ENCODE data around the gene GBF1. TPM values are rescaled to one million over a fixed set of nuclear protein-coding genes. Genes with fewer than 3 reads are reported as not detected.
"Not testable (repeated sequence)": the region's sequence is repeated elsewhere in the genome, so short reads cannot be mapped to it uniquely, and the experiment has no call there.

Gene GBF1
- total RNA-seq, 1 experiment from 2014 or later: 54.7 TPM

DNA sequence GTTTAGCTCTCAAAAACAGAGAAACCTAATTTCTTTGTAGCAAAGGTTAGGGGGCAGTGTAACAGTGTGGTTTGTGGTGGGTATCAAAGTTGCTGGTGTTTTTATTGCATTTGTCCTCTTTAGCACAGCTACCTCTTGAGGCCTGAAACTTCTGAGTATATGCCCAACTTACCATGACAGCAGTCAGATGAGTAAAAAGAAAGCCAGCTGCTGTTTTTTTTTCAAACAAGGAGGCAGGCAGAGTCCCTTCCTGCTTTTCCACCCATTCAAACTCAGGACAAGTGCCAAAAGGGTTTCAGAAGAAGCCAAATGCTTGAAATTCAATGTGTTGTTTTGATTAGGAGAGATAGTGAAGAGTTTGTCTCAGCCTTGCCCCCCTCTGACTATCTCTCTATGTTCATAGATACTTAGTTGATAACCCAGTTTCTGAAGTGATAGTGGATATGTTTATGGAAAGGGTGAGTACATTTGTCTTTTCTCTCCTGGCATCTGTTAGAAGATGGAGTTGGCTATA lies 23.1 kb downstream of the GBF1 start:
- DNase-seq (ENCODE audit: low read depth): no peak

DNA sequence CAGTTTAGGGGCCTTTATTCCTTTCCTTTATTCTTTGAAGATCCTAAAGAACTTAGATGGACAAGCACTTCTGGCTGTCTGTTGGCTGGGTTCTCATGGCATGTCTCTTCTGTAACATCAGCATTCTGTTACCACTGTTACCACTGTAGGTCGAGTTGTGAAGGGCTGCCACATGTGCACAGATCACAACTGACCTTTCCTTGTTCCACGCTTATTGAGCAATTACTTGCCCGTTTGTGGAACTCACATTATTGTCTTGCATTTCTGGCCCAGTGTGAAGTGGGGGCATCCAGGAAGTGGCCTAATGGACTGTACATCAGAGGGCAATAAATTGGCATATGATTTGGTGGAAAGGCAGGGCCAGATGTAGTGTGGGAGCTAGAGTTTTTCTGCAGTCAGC lies 23.7 kb downstream of the GBF1 start:
- DNase-seq (ENCODE audit: low read depth): no peak

DNA sequence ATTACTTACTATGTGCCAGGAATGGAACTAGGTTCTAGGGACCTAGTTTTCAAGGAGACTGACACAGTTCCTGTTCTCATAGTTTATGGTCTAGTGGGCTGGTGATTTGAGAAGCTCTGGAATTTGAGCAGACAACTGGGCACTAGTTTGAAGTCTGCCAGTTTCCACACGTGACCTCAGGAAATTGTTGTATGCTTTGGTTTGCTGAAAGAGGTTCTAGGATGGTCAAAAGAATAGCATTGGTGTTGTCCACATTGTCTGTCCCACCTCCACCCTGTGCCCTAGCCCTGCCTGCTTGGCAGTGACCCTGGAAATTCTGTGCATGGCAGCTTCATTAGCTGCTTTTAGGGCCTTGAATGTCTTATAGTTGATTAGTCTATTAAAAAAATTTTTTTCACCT lies 28.7 kb downstream of the GBF1 start:
- DNase-seq (ENCODE audit: low read depth): peak; percentile 37

DNA sequence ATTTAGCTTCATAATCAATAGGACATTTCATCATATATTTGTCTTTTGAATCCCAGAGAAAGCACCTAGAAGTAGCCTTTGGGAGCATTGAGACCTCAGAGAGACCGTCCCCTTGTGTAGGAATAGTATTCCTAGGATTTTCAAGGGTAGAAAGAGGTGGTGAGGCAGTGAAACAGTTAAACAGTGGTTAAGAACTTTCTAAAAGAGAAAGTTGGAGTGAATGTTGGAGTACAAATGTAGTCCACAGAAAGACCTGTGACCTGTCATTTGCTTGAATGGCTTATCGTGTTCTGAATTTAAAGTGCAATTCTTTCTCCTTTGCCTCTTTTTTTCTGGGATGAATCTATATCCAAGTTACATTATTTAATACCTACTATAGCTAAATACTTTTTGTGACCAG lies 30.0 kb downstream of the GBF1 start:
- DNase-seq (ENCODE audit: low read depth): no peak

DNA sequence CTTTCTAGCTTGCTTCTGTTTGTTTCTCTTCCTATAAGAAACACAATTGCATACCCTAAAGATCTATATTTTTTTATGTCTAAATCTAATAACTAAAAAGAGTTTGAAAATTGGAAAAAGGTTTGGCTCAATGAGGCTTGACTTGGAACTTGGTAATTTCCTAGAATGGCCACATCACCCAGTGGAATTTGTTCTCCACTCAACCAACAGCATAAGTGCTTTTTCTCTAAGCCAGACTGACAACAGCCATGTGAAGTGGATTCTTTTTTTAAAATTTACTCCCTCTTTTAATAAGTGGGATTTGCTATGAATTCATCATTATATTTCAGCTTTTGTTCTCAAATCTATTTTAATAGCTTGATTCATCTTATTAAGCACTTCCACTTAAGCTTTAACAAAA lies 33.8 kb downstream of the GBF1 start:
- DNase-seq (ENCODE audit: low read depth): no peak

DNA sequence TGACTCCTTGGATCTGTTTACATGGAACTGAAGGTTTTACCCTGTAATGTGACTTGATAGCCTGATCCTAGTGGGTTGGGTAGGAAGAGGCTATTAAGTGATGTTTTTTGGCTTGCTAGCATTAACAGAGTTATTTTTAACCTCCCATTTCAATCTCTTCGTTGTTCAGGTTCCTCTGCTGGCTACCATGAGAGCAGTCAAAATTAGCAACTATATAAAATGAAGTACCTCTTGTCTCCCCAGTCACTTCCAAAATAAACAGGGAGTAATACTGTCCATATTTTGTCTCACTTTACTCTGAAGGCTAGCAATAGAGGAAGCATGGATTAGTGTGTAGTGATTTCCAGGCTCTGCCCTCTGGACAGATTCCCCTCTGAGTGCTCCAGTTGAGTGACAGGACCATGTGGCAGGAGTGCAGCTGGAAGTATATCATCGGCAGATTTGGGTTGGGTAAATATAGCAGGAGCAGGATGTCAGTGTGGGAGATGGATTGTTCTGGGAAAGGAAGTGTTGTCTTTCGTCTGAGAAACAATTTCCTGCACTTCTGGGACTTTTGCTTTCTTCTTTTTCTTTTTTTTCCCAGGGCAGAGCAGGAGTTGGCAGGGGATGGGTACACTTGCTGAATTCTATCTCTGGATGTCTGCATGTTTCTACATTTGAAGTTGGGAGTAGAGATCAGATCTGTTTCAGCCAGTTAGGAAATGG lies 35.2 kb downstream of the GBF1 start:
- DNase-seq (ENCODE audit: low read depth): no peak

DNA sequence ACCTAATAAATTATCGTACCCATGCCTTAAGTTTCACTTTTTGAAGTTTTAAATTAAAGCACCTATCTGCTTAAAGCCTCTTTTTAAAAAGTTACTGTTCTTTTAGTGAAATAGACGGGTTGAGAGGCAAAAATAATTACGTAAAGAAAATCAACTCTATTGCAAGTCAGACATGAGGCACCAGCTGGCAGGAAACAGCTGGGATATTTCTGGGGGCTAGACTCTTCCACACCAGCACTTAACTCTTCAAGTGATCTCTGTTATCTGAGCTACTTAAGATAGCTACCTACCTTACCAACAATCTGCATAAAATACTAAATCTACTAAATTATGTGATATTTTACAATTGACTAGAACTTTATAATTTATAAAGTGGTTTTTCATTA lies 35.8 kb downstream of the GBF1 start:
- no peak for DNase-seq (ENCODE audit: low read depth)

DNA sequence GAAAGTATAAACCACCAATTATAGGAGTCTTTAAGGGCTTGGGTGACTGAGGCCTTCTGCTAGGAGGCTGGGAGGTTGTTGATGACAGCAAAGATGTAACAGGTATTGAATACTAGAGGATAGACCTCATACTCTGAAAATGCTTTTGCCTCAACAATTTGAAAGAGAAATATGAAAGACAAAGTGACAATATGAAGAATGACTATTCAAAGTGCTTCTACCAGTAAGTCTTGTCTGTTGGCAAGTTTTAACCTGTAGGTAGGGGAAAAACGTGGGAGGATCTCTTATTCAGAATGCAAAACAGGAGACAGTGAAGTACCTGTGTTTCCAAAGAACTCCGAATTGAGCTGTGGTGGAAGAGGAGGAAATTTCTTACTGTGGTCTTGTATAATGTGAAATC lies 38.2 kb downstream of the GBF1 start:
- no peak for DNase-seq (ENCODE audit: low read depth)

DNA sequence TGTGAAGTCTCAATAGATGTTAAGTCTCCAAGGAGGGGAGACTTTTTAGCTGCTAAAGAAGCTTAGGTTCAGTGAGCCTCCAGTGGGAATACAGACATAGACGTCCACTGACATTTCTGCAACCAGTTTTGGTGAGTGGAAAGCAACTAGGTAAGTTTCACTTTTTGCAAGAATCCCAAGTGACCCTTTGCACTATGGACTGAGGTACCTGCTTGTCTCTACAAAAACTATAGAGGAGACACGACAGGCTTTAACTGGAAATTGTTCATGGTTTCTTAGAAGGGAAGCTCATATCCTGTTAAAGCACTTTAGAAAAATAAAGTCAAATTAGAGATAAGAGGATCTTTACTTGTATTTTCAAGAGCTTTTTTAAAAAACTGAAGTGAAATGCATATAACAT lies 38.6 kb downstream of the GBF1 start:
- no peak for DNase-seq (ENCODE audit: low read depth)

DNA sequence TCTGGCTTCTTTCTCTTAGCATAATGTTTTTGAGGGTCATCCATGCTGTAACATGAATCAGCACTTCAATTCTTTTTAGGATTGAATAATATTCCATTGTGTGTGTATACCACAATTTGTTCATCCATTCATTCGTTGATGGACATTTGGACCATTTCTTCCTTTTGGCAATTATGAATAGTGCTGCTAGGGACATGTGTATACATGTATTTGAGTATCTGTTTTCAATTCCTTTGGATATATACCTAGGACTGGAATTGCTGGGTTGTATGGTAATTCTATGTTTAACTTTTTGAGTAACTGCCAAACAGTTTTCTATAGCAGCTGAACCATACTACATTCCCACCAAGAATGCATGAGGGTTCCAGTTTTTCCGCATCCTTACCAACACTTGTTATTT lies 39.2 kb downstream of the GBF1 start:
- no peak for DNase-seq (ENCODE audit: low read depth)

DNA sequence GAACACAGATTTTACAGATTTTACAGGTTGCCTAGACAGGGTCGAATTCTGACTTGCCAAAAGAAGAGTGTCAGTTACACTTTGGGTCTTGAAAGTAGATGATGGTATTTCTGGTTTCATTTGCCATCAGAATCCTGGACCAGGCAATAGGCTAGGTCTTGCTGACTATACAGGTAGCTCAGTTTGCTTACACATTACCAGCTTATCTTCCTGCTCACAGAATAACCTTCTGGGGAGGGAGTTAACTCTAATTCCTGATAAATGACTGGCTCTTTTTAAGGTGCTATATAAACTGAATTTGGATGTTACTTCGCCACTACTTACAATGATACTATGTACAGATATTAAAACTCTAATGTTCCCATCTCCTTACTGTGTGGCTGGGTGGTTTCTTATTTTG lies 39.8 kb downstream of the GBF1 start:
- DNase-seq (ENCODE audit: low read depth): no peak

DNA sequence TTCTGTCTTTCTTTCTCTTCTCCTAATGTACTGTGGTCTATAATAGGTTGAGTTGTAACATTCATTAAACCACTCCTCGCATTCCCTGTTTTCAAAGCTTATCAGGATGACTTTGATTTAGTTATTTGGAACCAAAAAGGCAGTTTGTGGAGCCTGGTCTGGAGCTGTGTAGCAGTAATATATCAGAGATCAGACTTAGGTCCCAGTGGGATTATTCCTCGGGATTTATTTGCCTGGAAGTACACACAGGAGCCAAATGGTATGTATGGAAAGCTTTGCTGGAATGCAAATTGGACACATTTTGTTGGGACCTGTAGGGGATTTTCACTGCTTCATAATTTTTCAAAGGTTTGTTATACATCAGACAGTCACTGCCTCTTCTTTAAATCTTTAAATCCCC lies 40.9 kb downstream of the GBF1 start:
- no peak for DNase-seq (ENCODE audit: low read depth)

DNA sequence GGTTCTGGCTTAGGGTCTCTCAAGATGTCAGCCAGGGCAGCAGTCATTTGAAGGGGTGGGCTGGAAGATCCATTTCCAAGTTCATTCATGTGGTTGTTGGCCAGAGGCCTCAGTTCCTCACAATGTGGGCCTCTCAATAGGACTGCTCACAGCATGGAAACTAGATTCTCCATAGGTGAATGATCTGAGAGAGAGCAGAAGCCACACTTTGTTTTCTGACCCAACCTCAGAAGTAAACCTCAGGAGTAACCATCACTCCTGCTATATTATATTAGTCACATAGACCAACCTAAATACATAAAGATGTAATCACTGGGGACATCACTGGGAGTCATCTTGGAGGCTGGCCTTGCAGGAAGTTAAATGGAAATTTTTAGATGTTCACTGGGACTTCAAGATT lies 42.2 kb downstream of the GBF1 start:
- DNase-seq (ENCODE audit: low read depth): no peak

DNA sequence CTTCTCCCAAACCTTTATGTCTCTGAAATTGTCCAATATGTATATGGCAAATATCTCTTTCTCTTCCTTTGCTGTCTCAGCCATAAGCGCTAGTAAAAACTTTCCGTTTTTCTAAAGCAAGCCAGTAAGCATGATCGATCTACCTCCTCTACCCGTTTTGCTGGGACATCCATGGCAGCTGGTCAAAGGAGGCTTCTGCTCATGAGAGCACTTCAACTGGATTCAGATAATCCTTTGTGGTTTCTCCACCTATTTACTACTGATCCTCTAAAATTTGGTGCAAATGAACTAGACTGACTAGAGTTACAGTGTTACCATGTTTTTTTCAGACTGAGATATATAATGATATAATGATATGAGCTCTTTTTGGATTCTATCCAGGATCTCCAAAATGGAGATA lies 42.7 kb downstream of the GBF1 start:
- DNase-seq (ENCODE audit: low read depth): no peak

DNA sequence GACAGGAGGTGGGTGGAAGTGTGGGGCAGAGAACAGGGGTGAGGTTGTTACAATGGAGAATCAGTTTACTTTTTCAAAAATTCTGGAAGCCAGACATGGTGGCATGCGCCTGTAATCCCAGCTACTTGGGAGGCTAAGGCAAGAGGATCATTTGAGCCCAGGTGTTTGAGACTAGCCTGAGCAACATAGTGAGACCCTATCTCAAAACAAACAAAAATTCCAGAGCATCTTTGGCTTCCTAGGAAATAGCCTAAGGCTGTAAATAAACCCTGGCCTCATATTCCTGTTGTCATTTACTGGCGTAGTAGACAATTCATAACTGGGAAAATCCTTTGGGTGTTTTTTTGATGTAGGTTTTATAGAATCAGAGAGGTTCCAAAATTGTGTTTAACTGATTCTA lies 44.0 kb downstream of the GBF1 start:
- DNase-seq (ENCODE audit: low read depth): no peak

DNA sequence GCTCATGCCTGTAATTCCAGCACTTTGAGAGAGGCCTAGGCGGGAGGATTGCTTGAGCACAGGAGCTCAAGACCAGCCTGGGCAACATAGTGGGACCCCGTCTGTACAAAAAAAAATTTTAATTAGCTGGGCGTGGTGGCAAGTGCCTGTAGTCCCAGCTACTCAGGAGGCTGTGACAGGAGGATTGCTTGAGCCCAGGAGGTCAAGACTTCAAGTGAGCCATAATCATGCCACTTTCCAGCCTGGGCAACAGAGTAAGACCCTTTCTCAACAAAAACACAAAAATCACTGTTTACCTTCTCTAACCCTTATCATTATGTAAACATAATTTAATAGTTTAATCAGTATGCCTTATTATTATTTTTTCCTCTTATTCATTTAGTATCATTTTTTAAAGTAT lies 44.5 kb downstream of the GBF1 start:
- DNase-seq (ENCODE audit: low read depth): no peak

DNA sequence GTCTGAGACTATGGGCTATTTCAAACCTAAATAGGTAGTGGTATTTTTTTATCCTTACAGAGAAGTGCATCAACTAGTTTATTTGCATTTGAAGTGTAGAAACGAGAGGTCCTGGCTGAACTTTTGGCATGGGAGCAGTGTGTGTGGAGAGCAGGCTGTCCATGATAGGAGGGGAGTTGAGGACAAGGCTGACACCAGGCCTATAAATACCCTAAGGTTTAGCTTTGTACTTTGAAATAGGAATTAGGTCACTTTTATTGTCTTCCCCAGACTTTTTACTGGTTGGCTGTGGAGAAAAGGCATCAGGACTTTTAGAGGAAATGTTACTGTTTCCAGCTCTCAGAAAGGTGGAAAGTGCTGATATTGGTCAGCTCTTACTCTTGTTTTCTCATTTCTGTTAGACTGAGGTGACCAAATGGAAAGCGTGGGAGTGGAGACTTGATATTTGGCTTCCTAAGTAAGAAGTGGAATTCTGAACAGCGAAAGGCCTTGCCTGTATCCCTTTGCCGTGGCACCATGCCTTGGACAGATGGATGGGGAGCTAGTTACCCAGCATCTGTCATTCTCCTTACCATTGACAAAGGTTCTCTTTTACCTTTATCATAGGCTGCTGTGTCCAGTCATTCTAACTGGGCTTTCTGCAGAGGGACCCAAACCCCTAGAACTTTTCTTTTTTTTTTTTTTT lies 46.0 kb downstream of the GBF1 start:
- no peak for DNase-seq (ENCODE audit: low read depth)

DNA sequence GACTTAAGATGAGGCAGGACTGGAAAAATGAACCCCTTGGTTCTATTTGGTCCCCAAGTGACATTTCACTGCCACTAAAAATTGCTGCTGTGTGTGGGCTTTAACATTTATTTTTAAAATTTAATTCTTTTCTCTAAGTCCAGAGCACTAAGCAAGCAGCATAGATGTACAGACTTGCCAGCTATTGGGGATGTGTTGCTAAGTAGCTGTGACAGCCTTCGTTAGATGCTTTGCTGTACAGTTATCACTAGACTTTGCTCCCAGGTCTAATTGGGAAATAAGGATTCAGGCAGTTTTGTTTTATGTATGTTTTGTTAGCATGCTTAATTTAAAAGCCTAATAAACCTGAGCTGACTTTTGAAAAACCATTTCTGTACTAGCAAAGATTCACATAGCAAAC lies 51.8 kb downstream of the GBF1 start:
- no peak for DNase-seq (ENCODE audit: low read depth)

DNA sequence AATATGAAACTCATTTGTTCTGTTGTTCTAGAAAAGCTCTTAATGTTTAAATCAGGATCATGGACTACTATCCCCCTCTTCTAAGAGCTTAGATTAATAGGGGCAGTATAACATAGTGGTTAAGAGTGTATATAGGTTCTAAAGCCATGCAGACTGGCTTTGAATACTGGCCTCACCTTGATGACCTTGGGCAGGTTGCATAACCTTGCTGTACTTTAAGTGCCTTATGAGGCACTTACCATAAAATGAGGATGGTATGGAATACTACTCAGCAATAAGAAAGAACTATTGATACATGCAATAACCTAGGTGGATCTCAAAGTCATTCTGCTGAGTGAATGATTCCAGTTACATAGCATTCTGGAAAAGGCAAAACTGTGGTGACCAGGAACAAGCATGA lies 53.6 kb downstream of the GBF1 start:
- DNase-seq (ENCODE audit: low read depth): no peak

DNA sequence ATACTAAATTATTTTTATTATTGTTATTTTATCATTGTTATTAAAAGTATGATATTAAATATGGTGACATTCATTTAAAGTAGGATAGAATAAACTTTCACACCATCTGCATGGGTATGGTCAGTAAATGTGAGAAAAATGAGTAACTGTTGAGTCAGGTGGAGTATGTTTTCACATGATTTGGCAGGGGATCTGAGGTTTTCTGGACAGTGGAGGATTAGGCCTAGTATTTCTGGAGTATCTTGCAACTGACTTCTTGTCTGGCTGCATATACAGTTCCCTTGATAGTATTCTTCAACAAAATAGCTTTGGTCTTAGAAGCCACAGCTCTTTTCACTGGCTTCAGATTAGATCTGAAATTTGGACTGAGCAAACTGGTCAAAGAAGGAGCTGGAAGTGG lies 54.5 kb downstream of the GBF1 start:
- peak; percentile 79 for DNase-seq (ENCODE audit: low read depth)

DNA sequence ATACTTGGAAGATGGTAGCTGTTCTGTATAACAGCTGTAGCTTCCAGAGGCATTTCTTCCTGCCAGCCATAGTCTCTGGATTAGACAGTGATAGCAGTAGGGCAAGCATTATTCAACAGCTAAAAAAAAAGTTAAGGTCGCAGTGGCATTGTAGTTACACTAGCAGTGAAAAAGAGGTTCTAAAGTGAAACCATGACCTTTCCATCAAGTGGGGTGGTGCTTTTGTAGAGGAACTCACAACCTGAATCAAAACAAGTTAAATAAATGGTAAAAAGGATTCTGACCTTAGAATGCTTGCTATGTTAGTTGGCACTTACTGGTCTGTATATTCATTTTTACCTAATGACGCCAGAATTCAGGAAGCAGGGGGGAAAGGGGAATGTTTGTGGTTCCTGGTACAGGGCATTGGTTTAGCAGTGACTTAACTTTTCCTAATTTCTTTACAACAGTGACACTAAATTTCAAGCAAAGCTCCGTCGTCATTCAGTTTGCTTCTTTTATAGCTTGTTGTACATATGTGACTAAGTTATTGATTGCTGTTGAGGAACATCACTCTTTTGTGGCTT lies 55.0 kb downstream of the GBF1 start:
- DNase-seq (ENCODE audit: low read depth): peak; percentile 95

DNA sequence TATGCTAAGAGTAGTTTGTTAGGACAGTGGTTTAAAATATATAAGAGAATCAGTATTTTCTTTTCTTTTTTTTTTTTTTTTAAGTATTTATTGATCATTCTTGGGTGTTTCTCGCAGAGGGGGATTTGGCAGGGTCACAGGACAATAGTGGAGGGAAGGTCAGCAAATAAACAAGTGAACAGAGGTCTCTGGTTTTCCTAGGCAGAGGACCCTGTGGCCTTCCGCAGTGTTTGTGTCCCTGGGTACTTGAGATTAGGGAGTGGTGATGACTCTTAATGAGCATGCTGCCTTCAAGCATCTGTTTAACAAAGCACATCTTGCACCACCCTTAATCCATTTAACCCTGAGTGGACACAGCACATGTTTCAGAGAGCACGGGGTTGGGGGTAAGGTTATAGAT lies 55.6 kb downstream of the GBF1 start:
- DNase-seq (ENCODE audit: low read depth): not testable (repeated sequence)

DNA sequence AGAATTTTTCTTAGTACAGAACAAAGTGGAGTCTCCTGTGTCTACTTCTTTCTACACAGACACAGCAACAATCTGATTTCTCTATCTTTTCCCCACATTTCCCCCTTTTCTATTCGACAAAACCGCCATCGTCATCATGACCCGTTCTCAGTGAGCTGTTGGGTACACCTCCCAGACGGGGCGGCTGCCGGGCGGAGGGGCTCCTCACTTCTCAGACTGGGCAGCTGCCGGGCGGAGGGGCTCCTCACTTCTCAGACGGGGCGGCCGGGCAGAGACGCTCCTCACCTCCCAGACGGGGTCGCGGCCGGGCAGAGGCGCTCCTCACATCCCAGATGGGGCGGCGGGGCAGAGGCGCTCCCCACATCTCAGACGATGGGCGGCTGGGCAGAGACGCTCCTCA lies 56.0 kb downstream of the GBF1 start:
- DNase-seq (ENCODE audit: low read depth): not testable (repeated sequence)
